Epithelial cell of esophagus (primary cell): Measurements from ENCODE around the gene EVA1C.
A peak's percentile ranks its signal among the peaks of the same experiment; 100 is the strongest.

ENCODE experiments used
- DNase-seq: peaks from one replicate; pipeline ENCODE4 v3.0.0; 2010; ENCODE audit warnings: low read depth
- H3K4me3 ChIP-seq: 2 replicates; pipeline ENCODE4 v1.5.1; 2011; ENCODE audit warnings: mild to moderate bottlenecking, low read length, control low read depth
- TF ChIP-seq, protein P1 (sequence below): IDR thresholded peaks from 2 replicates; pipeline ENCODE4 v1.5.1; 2011; ENCODE audit warnings: low read depth, mild to moderate bottlenecking, low read length, control low read depth, inconsistent platforms; ENCODE audit not compliant: insufficient read depth; ENCODE audit errors: missing control alignments

EVA1C gene

DNA sequence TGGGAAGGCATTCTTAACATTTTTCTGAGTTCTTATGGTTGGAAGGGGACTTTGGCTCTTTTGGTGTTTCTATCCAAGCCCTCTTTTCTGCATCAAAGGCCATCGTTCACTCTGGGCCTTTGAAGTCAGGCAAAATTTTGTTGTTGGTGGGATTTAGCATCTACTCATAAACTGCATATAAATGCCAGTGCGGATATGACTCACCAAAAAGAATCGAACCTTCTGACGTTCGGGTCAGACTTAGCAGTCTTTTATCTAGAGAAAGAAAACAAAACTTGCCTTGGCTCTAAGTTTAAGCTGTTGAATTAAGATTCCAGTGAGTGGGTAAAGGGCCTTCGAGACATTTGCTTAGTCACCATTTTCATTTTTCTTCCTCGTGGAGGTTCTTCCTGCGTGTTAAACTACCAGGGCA lies 51.4 kb downstream of the EVA1C start:
- DNase-seq: peak; percentile 54
- no peak overlapping the region for H3K4me3 ChIP-seq
- TF ChIP-seq, protein P1, sequence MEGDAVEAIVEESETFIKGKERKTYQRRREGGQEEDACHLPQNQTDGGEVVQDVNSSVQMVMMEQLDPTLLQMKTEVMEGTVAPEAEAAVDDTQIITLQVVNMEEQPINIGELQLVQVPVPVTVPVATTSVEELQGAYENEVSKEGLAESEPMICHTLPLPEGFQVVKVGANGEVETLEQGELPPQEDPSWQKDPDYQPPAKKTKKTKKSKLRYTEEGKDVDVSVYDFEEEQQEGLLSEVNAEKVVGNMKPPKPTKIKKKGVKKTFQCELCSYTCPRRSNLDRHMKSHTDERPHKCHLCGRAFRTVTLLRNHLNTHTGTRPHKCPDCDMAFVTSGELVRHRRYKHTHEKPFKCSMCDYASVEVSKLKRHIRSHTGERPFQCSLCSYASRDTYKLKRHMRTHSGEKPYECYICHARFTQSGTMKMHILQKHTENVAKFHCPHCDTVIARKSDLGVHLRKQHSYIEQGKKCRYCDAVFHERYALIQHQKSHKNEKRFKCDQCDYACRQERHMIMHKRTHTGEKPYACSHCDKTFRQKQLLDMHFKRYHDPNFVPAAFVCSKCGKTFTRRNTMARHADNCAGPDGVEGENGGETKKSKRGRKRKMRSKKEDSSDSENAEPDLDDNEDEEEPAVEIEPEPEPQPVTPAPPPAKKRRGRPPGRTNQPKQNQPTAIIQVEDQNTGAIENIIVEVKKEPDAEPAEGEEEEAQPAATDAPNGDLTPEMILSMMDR: no peak

DNA sequence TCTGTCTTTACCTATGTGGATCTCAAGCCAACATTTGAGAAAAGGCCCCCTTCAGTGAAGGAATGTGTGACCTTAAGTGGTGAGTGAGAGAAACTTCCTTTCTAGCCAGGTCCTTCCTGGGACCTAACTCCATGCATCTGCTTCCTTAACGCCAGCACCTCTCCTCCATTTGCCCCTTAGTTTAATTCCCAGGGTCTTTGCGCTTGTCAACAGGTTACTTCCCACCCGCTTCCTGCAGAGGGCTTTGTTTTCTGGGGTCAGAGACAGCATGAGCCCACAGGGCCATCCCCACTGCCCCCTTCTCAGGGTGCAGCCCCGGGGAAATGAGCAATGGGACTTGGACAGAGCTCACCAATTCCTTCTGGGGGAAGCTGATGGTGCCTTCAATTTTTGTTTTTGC lies 54.8 kb downstream of the EVA1C start:
- no peak overlapping the region for H3K4me3 ChIP-seq
- TF ChIP-seq, protein P1: no peak
- DNase-seq: no peak

DNA sequence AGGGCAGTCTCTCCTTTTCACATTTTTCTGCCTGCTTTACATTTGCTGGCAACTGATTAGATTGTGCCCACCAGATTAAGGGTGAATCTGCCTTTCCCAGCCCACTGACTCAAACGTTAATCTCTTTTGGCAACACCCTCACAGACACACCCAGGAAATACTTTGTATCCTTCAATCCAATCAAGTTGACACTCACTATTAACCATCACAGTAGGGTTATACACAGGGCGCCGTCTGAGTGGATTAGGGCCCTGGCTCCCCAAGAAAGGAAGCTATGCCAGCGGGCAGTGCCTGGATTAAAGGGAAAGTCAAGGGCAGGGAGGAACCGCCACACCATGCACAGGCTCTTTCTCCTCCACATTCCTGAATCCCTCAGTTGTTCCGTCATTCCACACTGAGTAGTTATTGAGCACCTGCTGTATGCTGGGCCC lies 56.2 kb downstream of the EVA1C start:
- no peak for DNase-seq
- H3K4me3 ChIP-seq: no peak overlapping the region
- TF ChIP-seq, protein P1: no peak

DNA sequence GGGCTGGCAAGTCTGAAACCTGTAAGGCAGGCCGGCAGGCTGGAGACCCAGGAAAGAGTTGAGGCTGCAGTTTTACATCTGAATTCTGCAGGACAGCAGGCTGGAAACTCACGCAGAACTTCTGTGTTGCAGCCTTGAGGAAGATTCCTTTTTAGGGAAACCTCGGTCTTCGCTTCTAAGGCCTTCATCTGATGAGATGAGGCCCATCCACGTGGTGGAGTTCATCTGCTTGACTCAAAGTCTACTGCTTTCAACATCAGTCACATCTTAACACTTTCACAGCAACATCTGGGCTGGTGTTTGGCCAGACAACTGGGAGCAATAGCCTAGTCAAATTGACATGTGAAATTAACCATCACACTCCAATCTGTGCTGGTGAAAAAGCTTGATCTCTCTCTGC lies 57.1 kb downstream of the EVA1C start:
- no peak for DNase-seq
- H3K4me3 ChIP-seq: no peak overlapping the region
- TF ChIP-seq, protein P1: no peak

DNA sequence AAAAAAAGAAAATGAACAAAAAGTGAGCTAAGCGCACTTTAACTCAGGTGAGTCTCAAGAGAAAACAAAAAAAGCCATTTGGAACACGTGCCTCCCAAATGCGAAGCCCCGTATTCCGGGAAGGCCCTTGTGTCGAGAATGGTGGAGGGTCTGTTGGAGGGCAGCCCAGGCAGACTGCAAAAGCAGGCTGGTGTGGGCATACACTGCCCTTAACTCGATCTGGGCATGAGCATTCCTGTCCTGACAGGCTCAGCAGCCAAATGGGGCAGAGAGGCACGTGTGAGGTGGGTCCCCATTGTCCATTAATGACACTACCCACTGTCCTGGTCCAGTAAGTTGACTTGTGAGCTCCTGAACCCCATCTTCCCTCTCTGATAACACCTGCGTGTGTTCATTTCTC lies 57.7 kb downstream of the EVA1C start:
- no peak overlapping the region for H3K4me3 ChIP-seq
- TF ChIP-seq, protein P1: no peak
- no peak for DNase-seq

DNA sequence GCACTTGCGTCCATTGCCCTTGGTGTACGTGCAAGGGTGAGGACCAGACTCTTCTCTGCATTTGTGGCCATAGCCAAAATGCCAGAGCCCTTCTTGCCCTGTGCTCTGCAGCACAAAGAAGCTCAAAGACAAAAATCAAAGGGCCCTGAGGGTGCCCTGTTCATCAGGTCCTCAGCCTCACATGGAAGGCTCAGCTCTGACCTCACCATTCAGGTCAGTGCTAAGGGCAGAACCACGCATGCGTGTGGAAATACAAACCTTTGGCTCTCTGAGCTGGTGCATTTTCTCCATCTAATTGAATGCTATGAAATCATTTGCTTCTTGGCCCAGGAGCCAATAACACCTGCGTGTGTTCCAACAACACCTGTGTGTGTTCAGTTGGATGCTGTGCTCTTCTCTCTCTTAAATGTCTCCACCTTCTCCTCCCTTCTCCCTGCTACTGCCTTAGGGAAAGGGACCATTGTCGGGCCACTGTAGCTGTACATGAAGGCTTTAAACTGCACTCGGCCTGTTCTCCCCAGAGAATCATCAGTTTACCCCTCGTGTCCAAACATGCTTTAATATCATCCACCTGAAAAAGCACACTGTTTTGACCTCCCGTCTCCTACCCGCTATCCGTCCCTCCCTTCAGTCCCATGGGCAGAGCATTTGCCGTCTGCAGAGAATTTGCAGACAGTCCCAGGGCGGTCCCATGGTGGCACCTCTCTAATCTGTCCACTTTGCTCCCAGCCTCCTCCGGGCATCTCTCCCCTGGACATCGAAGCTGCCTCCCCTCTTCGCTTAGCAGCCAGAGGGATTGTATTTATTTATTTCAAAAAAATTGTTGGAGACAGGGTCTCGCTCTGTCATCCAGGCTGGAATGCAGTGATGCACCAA lies 60.6 kb downstream of the EVA1C start:
- no peak overlapping the region for H3K4me3 ChIP-seq
- TF ChIP-seq, protein P1: no peak
- DNase-seq: no peak
